Measurements from ENCODE around the gene C16orf90.
A peak's percentile ranks its signal among the peaks of the same experiment; 100 is the strongest.

C16orf90 gene

GRCh38 chr16:3461151-3461550 lies 34.1 kb downstream of the C16orf90 start:
- DNase-seq, result no peak

- no peak for DNase-seq
Observed at GRCh38 chr16:3460585-3460984, 34.7 kb downstream of the C16orf90 start.

DNA sequence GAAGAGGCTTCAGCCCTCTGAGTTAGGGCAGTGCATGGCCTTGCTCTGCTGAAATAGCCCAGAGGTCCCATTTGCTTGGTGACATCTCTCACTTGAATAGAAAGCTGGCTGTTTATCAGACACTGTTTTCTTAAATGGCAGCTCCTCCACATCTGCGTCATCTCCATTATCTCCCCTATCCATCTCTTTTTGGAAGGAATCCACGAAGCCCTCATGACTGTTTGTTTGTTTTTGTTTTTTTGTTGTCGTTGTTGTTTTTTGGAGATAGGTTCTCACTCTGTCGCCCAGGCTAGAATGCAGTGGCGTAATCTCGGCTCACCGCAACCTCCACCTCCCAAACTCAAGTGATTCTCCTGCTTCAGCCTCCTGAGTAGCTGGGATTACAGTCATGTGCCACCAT lies 35.2 kb downstream of the C16orf90 start:
- DNase-seq, result no peak

DNA sequence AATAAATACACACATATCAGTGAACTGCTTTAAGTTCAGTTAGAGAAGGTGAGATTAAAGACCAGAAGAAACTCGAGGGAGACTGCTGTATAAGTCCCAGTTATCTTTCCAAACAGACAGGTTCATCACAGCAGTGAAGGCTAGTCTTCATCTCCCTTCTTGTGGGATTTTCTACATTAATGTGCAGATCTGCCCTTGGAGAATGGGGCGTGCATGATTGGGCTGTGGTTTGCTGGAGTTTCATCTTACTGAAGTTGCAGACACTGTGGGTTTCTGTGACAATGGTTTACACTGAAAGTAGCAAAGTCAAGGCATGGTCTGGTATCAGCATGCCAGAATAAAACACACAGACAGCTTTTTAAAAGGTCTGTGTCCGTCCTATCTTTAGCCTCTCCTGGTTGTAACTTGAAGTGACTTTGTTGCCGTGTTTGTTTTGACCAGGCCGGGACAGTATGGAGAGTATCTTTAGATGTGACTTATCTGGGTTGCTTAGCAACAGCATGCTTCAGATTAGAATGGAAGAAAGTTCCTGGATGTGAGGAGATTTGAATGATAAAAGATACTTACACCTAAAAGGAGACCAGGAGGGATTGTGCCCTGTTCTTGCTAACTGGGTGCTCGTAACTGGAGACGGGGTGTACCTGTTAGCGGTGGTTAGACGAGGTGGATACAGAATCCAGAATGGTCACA lies 35.7 kb downstream of the C16orf90 start:
- no peak for DNase-seq

DNA sequence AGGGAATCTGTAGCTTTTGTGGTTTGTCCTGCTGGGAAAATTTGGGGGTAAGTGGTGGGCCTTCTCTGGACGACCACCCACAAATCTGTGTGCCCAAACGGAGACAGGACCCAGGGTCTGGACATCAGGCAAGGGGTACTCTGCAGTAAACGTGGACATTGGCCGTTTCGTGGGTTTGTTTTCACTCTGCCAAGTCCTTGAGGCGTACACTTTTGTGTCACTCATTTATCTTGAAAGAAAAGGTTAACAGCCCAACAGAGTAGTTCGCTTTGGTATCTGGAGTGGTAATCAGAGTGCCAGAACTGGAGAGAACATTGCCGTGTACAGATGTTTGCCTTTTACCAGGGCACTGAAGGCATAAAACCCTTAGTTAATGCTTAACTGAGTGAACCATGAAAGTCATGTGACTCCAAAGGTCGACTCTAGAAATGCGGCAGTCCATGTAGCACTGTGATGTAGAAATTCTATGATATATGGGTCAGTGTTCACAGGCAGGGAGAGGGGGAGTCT lies 36.4 kb downstream of the C16orf90 start:
- no peak for DNase-seq

GRCh38 chr16:3458278-3458851 lies 36.9 kb downstream of the C16orf90 start:
- peak; percentile 62 for DNase-seq

GRCh38 chr16:3457434-3458252 lies 37.6 kb downstream of the C16orf90 start:
- DNase-seq, result peak; percentile 91

- DNase-seq, result no peak
Observed at GRCh38 chr16:3454631-3455147, 40.6 kb downstream of the C16orf90 start.

GRCh38 chr16:3454093-3454492 lies 41.2 kb downstream of the C16orf90 start:
- no peak for DNase-seq

GRCh38 chr16:3444032-3444388 lies 51.3 kb downstream of the C16orf90 start:
- peak; percentile 58 for DNase-seq
